ENCODE results near the gene EXD3.
"Not testable (repeated sequence)": the region's sequence is repeated elsewhere in the genome, so short reads cannot be mapped to it uniquely, and the experiment has no call there.

EXD3 gene, protein sequence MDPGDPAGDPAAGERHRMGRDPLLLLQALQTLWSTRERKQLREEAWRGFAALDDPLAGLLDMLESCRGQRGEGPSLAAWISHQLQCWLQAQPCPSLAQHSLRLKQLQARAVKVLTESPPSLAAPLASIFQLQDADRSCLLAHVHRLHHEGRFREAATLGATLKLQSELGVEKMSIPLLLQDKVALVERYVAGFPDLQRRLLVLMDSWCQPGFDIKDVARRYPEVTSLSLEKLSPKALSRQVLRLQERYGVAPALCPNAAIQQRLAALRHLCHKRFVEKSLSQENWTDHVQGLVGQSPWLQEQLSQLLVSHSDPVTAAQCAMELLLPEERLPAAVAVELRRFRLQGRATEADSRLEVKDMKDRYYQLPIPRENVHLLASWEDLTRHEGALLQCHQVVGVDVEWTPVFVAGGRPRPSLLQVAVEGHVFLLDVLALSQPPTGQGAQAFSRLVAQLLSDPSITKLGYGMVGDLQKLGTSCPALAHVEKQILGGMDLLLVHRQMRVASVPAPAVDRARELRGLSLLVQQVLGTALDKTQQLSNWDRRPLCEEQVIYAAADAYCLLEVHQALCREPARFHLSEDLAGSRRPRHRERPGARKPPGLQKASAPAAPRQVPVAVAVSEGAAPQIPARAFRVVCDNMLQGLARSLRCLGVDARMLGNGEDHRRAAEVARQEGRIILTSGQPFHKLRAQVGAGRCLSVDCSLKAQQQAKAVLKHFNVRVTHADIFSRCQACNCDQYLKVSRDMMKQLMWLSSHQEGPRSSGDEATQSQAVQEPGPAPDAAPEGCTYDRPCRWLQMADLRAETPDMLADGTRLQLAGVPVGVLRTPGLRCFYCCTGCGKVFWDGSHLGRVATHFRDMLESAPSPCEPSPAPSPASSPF

DNA sequence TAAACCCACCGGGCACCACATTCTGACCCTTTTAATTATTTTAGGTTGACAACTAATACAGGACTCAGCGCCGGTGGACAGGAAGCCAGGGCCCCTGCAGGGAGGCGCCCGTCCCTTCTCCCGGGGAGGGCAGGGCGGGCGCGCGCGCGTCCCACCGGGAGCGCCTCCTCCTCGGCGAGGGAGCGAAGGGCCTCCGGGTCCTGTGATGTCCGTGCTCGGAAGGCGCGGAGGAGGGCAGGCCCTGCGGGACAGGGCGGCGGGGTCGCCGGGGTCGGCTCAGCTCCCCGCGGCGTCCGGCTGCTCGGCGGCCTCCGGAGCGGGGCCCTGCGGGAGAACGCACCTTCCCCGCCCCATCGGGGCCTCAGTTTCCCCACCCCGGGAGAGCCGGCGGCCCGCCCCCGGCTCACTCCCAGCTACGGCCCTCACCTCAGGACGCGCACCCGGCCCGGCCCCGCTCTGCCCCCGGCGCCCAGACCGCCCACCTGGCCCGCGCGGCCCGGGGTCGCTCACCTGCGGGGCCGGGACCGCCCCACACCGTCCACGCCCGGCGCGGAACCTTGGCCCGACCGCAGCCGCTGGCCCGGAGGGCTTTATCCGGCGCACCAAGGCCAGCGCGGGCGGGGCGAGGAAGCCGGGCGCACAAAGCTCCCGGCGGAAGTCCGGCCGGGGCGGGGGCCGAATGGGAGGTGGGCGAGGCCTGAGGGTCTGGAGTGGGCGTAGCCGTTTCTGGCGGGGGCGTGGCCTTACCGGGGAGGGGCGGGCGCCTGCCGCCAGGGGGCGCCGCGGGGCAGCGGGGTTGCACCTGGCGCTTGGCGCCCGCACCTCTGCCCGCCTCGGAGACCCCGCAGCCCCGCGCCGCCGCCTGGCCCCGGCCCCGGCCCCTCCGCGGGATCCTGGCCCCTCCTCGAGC is at the start of gene EXD3, which contains the start of gene NOXA1:
Gene EXD3 (minus strand): TSS at position 559 of the 910 bp plus-strand sequence. CDS start 27,805 bp downstream, outside the sequence.
Gene NOXA1 (plus strand): TSS at position 790 of the 910 bp plus-strand sequence. CDS start 137 bp downstream, outside the sequence.
- H3K27ac ChIP-seq = peak within 1 kb of the TSS; percentile 14
- peak within 1 kb of the TSS; percentile 71 for H3K4me3 ChIP-seq (ENCODE audit: low read depth, low read length)
- H3K27me3 ChIP-seq (replicated peaks) = no peaks in the 10 kb centered on the region
- TF ChIP-seq, protein P1, sequence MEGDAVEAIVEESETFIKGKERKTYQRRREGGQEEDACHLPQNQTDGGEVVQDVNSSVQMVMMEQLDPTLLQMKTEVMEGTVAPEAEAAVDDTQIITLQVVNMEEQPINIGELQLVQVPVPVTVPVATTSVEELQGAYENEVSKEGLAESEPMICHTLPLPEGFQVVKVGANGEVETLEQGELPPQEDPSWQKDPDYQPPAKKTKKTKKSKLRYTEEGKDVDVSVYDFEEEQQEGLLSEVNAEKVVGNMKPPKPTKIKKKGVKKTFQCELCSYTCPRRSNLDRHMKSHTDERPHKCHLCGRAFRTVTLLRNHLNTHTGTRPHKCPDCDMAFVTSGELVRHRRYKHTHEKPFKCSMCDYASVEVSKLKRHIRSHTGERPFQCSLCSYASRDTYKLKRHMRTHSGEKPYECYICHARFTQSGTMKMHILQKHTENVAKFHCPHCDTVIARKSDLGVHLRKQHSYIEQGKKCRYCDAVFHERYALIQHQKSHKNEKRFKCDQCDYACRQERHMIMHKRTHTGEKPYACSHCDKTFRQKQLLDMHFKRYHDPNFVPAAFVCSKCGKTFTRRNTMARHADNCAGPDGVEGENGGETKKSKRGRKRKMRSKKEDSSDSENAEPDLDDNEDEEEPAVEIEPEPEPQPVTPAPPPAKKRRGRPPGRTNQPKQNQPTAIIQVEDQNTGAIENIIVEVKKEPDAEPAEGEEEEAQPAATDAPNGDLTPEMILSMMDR (IDR thresholded peaks at IDR 0.05; ENCODE audit: low read depth, low read length, missing control alignments) = peak; percentile 48
- no peaks in the 10 kb centered on the region for H3K36me3 ChIP-seq (replicated peaks)
- in situ Hi-C loops (cut with HindIII; ENCODE audit: low pct_ligation_motif_present, low sequenced_read_pairs) = no loop called here
- DNase-seq = peak; percentile 61

DNA sequence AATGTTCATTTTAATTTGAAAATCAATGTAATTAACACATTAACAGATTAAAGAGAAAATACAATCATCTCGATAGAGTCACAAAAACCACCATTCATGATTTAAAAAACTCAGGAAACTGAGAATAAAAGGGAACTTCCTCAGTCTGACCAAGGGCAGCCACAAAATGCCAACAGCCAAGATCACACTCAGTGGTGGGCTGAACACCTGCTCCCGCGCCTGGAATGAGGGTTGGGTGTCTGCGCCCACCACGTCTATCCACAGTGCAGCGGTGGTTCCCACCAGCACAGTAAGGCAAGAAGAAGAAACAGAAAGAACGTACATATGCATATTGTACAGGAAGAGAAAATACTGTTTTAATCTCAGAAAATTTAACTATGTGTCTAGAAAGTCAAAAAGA is 47.8 kb upstream of the EXD3 start:
- TF ChIP-seq, protein P1 (IDR thresholded peaks at IDR 0.05; ENCODE audit: low read depth, low read length, missing control alignments) = no peak
- no peak overlapping the region for H3K27ac ChIP-seq

DNA sequence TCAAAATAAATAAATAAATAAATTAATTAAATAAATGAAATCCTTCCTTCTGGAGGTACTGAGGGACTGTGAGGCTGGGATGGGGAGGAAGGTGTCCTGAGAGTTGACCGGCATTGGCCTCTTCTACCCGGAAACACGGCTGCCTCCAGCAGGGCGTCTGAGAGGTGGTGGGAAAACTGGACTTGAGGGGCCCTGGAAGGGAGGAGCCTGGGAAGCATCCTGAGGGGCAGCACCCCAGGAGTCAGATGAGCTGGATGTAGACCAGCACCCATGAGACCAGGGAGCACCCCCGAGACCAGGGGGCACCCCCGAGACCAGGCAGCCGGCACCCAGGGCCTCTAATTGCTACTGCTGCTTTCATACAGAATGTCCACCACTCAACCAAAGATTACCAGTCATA is 44.9 kb upstream of the EXD3 start:
- H3K4me3 ChIP-seq (ENCODE audit: low read depth, low read length) = no peak overlapping the region
- no peaks in the 10 kb centered on the region for H3K36me3 ChIP-seq (replicated peaks)
- no peak overlapping the region for H3K27ac ChIP-seq
- TF ChIP-seq, protein P1 (IDR thresholded peaks at IDR 0.05; ENCODE audit: low read depth, low read length, missing control alignments) = no peak
- in situ Hi-C loops (cut with HindIII; ENCODE audit: low pct_ligation_motif_present, low sequenced_read_pairs) = no loop called here
- no peaks in the 10 kb centered on the region for H3K27me3 ChIP-seq (replicated peaks)
- DNase-seq = no peak

More for the DNA sequence above, 47.8 kb upstream of the EXD3 start:
- Histone ChIP-seq H3K27me3 (replicated peaks) (no peaks in the 10 kb centered on the region), H3K36me3 (replicated peaks) (no peaks in the 10 kb centered on the region), H3K4me3 (ENCODE audit: low read depth, low read length) (no peak overlapping the region)
- in situ Hi-C loops (cut with HindIII; ENCODE audit: low pct_ligation_motif_present, low sequenced_read_pairs) = no loop called here
- no peak for DNase-seq

DNA sequence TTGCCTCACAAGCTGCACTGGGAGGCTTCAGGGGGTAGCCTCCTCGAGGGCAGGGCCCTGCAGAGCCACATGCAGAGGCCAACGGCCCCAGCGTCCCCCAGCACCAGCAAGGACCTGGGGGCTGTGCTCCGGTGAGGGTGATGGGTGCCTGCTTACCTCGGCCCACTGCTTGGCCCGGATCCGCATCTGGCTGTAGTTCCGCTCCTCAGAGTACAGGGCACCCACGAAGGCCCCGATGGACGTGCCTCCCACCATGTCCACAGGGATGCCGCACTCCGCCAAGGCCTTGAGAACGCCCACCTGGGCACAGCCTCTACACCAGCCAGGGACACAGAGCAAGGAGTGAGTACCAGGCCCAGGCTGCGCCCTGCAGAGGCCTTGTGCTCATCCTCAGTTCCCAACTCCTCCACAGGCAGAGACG is 44.2 kb upstream of the EXD3 start:
- TF ChIP-seq, protein P1 (IDR thresholded peaks at IDR 0.05; ENCODE audit: low read depth, low read length, missing control alignments) = no peak
- in situ Hi-C loops (cut with HindIII; ENCODE audit: low pct_ligation_motif_present, low sequenced_read_pairs) = no loop called here
- no peak overlapping the region for H3K27ac ChIP-seq
- no peaks in the 10 kb centered on the region for H3K27me3 ChIP-seq (replicated peaks)
- DNase-seq = no peak
- no peaks in the 10 kb centered on the region for H3K36me3 ChIP-seq (replicated peaks)
- no peak overlapping the region for H3K4me3 ChIP-seq (ENCODE audit: low read depth, low read length)

DNA sequence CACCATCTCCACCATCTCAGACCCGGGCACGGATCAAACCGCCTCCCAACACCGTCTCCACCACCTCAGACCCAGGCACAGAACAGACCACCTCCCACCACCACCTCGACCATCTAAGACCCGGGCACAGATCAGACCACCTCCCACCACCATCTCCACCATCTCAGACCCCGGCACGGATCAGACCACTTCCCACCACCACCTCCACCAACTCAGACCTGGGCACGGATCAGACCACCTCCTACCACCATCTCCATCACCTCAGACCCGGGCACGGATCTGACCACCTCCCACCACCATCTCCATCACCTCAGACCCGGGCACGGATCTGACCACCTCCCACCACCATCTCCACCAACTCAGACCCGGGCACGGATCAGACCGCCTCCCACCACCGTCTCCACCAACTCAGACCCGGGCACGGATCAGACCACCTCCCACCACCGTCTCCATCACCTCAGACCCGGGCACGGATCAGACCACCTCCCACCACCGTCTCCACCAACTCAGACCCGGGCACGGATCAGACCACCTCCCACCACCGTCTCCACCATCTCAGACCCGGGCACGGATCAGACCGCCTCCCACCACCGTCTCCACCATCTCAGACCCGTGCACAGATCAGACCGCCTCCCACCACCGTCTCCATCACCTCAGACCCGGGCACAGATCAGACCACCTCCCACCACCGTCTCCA is 43.6 kb upstream of the EXD3 start:
- in situ Hi-C loops (cut with HindIII; ENCODE audit: low pct_ligation_motif_present, low sequenced_read_pairs); H3K4me3 ChIP-seq (ENCODE audit: low read depth, low read length); DNase-seq; H3K36me3 ChIP-seq (replicated peaks); H3K27ac ChIP-seq; H3K27me3 ChIP-seq (replicated peaks): not testable (repeated sequence)

Measured in brain microvascular endothelial cell (primary cell).